HG03108 (cell line): Measurements from ENCODE around the gene MSH5.

Experiments
- ATAC-seq: cut with Tn5 transposase; IDR thresholded peaks from one replicate; pipeline ENCODE4 v1.9.1; 2021; ENCODE audit warnings: moderate library complexity; ENCODE audit not compliant: unreplicated experiment

Gene MSH5

GRCh38 chr6:31752739-31753319, 13.0 kb downstream of the MSH5 start:
- no peak for ATAC-seq

GRCh38 chr6:31758281-31758680, 18.5 kb downstream of the MSH5 start:
- no peak for ATAC-seq

- ATAC-seq, result no peak
Observed at GRCh38 chr6:31760790-31761189, 21.0 kb downstream of the MSH5 start.

GRCh38 chr6:31761343-31761742, 21.5 kb downstream of the MSH5 start:
- no peak for ATAC-seq

- no peak for ATAC-seq
Observed at GRCh38 chr6:31762356-31762755, 22.6 kb downstream of the MSH5 start, which contains the start of gene SAPCD1. Gene SAPCD1 (plus strand): TSS chr6:31762656. CDS start chr6:31763055, 399 bp downstream.

GRCh38 chr6:31762878-31763618, 23.2 kb downstream of the MSH5 start:
- ATAC-seq, result no peak

- no peak for ATAC-seq
Observed at GRCh38 chr6:31763619-31763940, 23.8 kb downstream of the MSH5 start.

GRCh38 chr6:31764198-31764597, 24.4 kb downstream of the MSH5 start:
- no peak for ATAC-seq

GRCh38 chr6:31765559-31765909, 25.7 kb downstream of the MSH5 start:
- ATAC-seq, result no peak

GRCh38 chr6:31765910-31766794, 26.3 kb downstream of the MSH5 start:
- ATAC-seq, result no peak

GRCh38 chr6:31767096-31767645, 27.4 kb downstream of the MSH5 start:
- ATAC-seq, result no peak

GRCh38 chr6:31768363-31769257, 28.8 kb downstream of the MSH5 start:
- no peak for ATAC-seq

- no peak for ATAC-seq
Observed at GRCh38 chr6:31769684-31770371, 30.0 kb downstream of the MSH5 start.

- ATAC-seq, result no peak
Observed at GRCh38 chr6:31770860-31771259, 31.1 kb downstream of the MSH5 start.

GRCh38 chr6:31771992-31772358, 32.2 kb downstream of the MSH5 start:
- no peak for ATAC-seq

- no peak for ATAC-seq
Observed at GRCh38 chr6:31775184-31775583, 35.4 kb downstream of the MSH5 start.

- ATAC-seq, result no peak
Observed at GRCh38 chr6:31775633-31776484, 36.1 kb downstream of the MSH5 start.

GRCh38 chr6:31776485-31776988, 36.7 kb downstream of the MSH5 start:
- ATAC-seq, result no peak
